DMS53 (cell line): ENCODE measurements around the gene SLTM.
"Not testable (repeated sequence)": the region's sequence is repeated elsewhere in the genome, so short reads cannot be mapped to it uniquely, and the experiment has no call there.

Source experiments
- DNase-seq: peaks from one replicate; lab custom pipeline; 2025; lab: John Stamatoyannopoulos, UW

SLTM gene

GRCh38 chr15:58933281-58934113 is at the start of gene SLTM:
Gene SLTM (minus strand): TSS chr15:58933679. CDS start chr15:58933565, 114 bp downstream.
- peak; percentile 95 for DNase-seq

GRCh38 chr15:58983261-58983660 is 49.8 kb upstream of the SLTM start:
- DNase-seq, result no peak

- DNase-seq, result no peak
Measured at GRCh38 chr15:58981808-58982475, 48.5 kb upstream of the SLTM start.

- DNase-seq, result peak; percentile 49
Measured at GRCh38 chr15:58980351-58980939, 47.0 kb upstream of the SLTM start.

- no peak for DNase-seq
Measured at GRCh38 chr15:58977887-58978286, 44.4 kb upstream of the SLTM start.

GRCh38 chr15:58967479-58967878 is 34.0 kb upstream of the SLTM start:
- DNase-seq, result no peak

- no peak for DNase-seq
Measured at GRCh38 chr15:58966698-58967097, 33.2 kb upstream of the SLTM start.

- DNase-seq, result peak; percentile 15
Measured at GRCh38 chr15:58962662-58963565, 29.4 kb upstream of the SLTM start.

- DNase-seq, result no peak
Measured at GRCh38 chr15:58962136-58962535, 28.7 kb upstream of the SLTM start.

- no peak for DNase-seq
Measured at GRCh38 chr15:58958811-58959210, 25.3 kb upstream of the SLTM start.

GRCh38 chr15:58957101-58957973 is 23.9 kb upstream of the SLTM start:
- DNase-seq, result peak; percentile 83

GRCh38 chr15:58952751-58953150 is 19.3 kb upstream of the SLTM start:
- DNase-seq, result peak; percentile 20

- DNase-seq, result peak; percentile 87
Measured at GRCh38 chr15:58951388-58952007, 18.0 kb upstream of the SLTM start.

- DNase-seq, result no peak
Measured at GRCh38 chr15:58947179-58947578, 13.7 kb upstream of the SLTM start.

- DNase-seq, result not testable (repeated sequence)
Measured at GRCh38 chr15:58934974-58935373, 1.5 kb upstream of the SLTM start.

- peak; percentile 13 for DNase-seq
Measured at GRCh38 chr15:58934521-58934920, 1.0 kb upstream of the SLTM start.

- DNase-seq, result no peak
Measured at GRCh38 chr15:58934114-58934447, 602 bp upstream of the SLTM start.

- DNase-seq, result peak; percentile 71
Measured at GRCh38 chr15:58932710-58933280, 684 bp downstream of the SLTM start.

- no peak for DNase-seq
Measured at GRCh38 chr15:58931987-58932588, 1.4 kb downstream of the SLTM start.

GRCh38 chr15:58929891-58930416 is 3.5 kb downstream of the SLTM start:
- DNase-seq, result no peak
